ENCODE data around the gene CDH8.

- TF ChIP-seq CTCF (IDR thresholded peaks at IDR 0.05; ENCODE audit: borderline replicate concordance, extremely low read depth, low read length, poor library complexity, severe bottlenecking) = no peak
- no peak for TF ChIP-seq EZH2 (IDR thresholded peaks at IDR 0.05; ENCODE audit: borderline replicate concordance, low read depth, low read length, severe bottlenecking)
Measured at GRCh38 chr16:62014319-62014923, 21.8 kb downstream of the CDH8 start.

Measured in DND-41 (cell line).